Urothelium cell line (cell line): ENCODE results near the gene TLR8.
"Not testable (repeated sequence)": the region's sequence is repeated elsewhere in the genome, so short reads cannot be mapped to it uniquely, and the experiment has no call there.

ENCODE experiments used
- DNase-seq: peaks from one replicate; pipeline ENCODE4 v3.0.0; 2011; ENCODE audit warnings: low spot score, mixed read lengths
- FAIRE-seq: peaks from 2 replicates; lab custom pipeline; 2011; peaks lifted over from hg19 to GRCh38; lab: Jason Lieb, UNC

Gene TLR8

DNA sequence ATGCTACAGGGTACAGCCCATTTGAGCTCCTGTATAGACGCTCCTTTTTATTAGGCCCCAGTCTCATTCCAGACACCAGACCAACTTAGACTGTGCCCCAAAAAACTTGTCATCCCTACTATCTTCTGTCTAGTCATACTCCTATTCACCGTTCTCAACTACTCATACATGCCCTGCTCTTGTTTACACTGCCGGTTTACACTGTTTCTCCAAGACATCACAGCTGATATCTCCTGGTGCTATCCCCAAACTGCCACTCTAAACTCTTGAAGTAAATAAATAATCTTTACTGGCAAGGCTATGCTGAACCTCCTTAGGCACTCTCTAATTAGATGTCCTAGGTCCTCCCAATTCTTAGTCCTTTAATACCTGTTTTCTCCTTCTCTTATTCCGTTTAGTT lies 38.0 kb downstream of the TLR8 start:
- not testable (repeated sequence) for DNase-seq, FAIRE-seq

DNA sequence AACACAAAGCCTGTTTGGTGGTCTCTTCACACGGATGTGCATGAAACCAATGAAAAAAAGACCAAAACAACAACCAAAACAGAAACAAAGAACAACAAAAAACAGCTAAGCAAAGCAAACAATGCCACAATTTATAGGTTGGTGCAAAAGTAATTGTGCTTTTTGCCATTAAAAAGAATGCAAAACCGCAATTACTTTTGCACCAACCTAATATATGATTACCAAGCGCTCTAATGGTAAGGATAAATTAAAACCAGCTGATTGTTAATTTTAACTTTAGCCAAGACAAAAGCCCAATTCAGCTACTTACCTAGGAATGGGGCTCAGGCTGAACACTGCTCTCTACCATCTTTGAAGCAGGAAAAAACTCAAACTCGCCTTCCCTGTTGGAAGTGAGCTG lies 39.1 kb downstream of the TLR8 start:
- DNase-seq (no peak), FAIRE-seq (no peak)

DNA sequence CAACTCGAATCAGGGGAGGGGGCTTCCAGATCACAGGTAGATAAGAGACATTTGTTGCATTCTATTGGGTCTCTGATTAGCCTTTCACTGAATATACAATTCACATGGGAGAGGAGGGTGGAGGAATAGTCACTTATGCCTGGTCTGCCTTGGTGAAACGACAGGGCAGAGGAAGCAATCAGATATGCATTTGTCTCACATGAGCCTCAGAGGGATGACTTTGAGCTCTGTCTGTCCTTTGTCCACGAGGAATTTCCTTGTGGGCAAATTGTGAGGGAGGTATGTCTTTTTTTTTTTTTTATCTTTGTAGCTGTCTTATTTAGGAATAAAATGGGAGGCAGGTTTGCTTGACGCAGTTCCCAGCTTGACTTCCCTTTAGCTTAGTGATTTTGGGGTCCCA lies 40.0 kb downstream of the TLR8 start:
- DNase-seq: no peak

DNA sequence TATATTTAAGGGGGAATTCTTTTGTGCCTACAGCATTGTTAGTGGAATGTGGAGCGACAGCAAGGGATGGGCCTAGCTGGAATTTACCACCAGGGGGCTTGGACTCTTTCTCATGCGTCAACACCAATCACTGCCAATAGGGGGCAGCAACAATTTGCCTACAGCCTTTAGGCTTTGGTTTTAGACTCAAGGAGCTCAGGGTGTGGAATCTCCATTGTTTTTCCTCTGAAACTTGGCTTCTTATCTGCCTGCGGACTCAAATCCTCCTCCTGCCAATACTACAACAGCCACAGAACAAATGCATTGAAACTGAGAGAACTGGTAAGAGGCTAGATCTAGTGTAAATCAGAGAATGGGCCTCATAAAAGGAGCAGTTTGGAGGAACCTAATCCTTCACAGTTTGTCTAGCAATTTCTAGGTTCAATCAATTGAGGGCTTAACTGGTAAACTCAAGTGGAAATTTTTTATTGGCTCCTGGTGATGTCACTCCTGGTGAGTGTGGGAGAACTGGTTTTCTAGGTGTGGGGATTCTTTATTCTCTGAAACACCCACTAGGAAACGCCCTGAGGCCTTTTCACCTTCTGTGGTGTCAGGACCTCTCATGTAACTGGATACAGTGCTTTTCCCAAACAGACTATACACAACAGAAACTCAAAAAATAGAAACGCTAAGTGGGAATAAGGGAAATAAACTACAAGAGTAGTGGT lies 40.6 kb downstream of the TLR8 start:
- DNase-seq (peak; percentile 46), FAIRE-seq (no peak)

More for the DNA sequence above, 40.0 kb downstream of the TLR8 start:
- no peak for FAIRE-seq

DNA sequence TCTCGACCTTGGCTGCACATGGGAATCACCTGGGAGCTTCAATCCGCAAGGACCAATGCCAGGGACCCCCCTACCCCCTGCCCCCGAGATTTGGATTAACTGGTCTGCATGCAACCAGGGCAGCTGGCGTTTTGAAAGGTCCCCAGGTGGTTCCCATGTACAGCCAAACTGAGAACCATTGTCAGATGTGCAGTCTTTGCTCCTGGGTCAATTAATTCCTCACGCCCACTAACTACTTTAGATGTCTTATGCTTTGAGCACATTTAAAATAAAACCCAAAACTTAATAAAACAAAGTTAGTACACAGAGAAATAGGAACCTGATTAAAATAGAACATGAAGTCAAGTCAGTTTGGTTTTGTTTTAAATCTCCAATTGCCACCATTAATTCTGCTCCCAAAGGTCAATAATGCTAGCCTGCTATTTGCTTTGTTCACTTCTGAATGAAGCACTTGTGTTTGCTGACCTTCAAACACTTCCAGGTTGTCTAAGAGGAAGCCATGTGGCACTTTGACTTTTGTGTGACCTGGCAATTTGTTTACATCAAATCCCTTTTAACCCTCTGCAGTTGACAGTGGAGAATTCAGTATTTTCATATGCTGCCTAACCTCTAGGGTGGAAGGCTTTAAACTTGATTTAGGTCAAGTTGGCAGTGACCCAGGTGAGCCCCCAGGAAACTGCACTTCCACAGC lies 41.3 kb downstream of the TLR8 start:
- no peak for FAIRE-seq
- DNase-seq: no peak

DNA sequence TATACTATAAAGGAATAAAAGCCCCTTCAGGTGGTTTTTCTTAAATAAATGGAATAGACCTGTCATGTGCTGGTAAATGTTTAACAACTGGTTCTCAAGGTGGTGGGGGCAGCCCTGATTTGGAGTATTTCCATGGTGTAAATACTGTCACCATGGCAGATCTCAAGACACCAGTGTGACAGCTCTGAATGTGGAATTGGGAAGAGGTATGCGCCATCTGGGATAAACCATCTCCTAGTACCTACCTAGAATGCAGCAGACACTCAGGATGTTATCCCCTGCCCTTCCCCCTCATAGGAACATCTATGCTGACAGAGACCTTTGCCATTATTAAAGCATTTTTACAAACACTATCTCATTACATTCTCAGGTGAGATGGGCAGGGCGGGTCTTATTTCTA lies 42.1 kb downstream of the TLR8 start:
- no peak for FAIRE-seq
- no peak for DNase-seq

DNA sequence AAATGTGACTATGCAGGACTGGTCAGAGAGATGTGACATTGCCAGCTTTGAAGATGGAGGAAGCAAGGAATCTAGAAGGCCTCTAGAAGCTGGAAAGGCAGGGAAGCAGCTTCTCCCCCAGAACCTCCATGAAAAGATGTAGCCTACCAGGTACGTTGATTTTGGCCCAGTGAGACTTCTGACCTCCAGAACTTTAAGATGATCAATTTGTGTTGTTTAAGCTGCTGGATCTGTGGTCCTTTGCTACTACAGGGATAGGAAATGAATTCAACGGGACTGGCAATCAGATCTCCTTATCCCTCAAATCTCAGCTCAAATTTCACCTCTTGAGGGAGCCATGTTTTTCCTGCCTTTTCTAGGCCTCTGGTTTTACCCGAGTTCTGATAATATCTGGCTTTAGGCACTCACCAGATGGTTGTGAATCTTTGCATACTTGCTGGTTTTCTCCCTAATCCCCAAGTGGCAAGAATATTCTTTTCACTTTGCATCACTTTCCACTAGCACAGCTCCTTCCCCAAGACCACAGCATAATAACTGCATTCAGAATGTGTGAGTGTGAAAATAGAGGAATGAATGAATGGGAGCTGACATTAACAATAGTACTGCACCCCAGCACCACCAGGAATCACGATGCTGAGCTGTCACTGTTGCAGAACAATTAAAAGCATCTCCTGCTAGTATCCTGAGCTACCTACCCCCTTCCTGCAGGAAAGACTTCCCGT lies 42.9 kb downstream of the TLR8 start:
- DNase-seq: no peak
- no peak for FAIRE-seq

DNA sequence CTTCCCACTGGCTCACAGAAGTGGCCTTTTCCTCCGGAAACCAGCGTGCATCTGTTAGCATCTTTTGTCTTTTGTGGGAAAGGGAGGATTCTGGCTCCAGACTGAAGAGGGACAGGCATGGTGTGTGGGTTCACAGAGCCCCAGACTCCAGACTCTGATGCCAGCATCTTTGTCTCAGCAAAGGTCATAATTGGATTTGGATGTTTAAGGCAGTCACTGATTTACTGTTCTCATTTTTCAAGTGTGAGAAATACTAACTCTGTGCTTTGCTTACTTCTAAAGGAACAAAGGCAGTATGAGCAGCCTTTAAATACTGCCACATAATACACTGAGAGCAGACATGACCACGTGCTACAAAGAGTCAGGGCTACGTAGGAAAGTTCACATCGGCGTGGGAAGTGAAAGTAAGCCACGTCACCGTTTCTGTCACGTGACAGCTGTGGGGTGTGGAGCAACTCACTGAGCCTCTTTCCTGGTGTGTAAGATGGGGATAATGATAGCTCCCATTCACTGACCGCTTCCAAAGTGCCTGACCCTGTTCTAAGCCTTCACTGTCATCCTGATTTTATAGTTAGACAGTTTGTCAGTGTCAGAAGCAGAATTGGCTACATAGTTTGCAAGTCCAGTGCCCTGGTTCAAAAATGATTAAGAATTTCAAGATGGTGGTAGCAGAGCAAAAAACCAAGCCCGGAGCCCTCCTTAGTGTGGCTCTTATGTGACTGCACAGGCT lies 43.7 kb downstream of the TLR8 start:
- no peak for DNase-seq
- FAIRE-seq: no peak

DNA sequence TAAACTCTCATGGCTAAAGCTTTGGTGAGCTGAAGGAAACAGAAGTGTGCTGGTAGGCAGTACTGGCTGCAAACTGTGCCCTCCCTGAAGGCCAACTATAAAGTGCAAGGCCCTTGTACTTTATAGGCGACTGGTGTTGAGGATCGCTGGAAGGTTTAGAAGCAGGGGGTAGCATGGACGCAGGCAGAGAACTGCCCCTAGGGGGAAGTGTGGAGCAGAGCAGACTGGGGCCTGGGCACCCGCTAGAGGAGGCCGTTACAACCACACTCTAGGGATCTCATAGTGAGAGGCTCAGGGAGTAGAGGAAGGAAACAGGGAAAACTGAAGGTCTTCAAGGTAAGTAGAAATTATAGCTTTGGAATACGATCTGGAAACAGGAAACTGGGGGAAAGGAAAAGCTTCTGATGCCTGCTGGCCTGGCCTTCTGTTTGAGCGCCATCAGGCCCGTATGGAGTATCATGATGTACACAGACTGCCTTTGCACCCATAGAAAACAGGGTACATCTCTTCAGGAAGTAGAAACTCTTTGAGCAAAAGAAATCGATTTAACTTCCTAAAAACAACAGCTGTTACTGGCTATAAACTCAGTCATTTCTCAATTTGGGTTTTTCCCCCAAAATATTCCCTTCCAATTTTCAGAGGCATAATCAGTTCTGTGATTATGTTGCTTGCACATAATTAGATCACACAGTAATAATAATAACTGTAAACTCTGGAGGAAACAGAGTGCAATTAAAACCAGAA lies 44.6 kb downstream of the TLR8 start:
- DNase-seq (no peak), FAIRE-seq (no peak)

DNA sequence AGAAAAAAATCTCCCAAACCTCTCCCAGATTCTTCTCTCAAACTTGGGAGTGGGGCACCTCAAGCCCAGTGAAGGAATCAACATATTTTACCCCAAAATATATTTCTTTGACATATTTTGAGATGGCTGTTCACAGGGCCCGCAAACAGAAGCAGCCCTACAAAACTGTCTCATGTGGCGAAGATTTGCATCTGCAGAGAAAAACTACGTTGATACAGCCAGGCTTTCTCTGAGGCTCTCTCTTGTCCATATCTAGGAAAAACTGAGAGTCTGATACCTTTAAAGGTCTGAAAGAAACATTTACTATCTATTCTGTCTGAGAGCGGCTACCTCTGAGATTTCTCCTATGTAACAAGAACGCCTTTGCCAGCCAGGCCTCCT lies 45.2 kb downstream of the TLR8 start:
- FAIRE-seq (no peak), DNase-seq (no peak)

DNA sequence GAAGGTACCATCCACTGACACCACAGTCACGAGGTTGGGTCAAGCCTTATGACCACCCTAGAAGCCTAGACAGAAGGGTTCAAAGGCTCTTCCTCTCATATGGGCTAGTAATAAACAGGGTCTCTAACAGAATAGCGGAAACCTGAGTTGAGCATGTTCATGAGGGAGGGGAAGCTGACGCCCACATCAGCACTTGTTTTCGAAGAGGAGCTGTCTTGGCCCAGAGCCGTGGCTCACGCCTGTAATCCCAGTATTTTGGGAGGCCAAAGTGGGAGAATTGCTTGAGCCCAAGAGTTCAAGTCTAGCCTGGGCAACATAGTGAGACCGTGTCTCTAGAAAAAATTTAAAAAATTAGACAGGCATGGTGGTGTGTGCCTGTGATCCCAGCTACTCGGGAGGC lies 47.0 kb downstream of the TLR8 start:
- DNase-seq: no peak
- no peak for FAIRE-seq

DNA sequence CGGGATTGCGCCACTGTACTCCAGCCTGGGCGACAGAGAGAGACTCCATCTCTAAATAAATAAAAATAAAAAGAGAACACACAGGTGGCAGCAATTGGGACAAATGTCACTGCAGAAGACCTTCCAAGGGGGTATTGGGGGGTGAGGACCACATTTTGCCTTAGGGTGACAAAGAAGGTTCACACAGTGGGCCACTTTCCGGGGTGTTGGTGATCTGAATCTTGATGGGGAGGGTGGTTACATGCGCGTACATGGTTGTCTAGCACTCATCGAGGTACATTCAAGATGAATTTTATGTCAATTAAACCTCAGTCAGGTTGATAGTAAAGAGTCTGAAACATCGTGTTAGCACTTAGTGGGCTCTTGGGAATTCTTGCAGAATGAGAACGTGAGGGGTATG lies 48.0 kb downstream of the TLR8 start:
- no peak for FAIRE-seq
- DNase-seq: no peak

DNA sequence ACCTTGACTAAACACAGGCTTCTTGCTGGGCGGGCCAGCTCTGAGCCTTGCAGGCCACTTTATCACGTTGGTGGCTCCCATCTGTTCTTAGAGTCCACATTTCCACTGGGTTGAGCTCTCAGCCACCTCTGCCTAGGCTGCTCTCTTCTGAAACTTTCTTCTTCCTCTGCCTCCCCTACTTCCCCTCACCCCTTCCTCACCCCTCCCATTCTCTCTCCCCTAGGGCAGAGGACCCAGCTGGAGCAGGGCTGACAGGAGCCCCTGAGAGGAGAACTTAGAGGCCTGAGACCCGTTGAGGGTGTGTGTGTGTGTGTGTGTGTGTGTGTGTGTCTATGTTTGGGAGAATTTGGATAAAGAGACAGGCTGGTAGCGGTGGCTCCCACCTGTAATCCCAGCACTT lies 48.6 kb downstream of the TLR8 start:
- DNase-seq (no peak), FAIRE-seq (no peak)

DNA sequence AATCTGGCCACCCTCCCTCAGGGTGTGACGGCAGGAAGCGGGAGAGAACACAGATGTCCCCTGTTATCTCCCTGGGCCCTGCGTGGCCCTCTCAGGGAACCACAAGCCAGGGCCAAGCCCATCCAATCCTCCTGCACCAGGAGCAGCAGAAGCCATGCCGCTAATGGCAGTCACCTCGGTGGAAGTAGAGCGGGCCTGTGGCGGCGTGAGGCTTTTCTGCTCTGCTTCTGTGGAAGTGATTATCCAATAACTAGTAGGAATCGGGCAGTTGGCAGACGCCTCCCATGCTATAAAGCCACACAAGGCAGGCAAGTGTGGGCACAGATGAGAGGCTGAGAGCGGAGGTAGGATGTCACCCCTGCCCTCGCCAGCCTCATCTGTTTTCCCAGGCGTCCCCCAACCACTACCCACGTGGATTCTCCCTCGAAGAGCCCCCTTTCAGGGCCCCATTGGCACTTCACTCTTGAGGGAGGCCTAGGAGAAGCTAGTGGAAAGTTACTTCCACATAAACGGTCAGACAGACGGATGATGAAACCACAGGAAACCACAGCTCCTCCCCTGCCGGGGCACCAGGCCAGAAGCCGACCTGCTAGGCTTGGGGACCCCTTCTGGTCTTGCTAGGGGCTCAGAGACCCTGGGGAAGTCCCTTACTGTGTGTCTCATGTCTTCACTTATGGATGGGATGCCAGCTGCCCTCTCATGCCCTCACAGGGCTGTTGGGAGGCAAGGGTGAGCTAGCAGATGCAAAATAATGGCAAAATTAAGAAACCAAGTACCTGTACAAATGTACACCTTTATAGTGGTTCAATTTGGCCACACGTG lies 49.7 kb downstream of the TLR8 start:
- DNase-seq (peak; percentile 35), FAIRE-seq (no peak)

DNA sequence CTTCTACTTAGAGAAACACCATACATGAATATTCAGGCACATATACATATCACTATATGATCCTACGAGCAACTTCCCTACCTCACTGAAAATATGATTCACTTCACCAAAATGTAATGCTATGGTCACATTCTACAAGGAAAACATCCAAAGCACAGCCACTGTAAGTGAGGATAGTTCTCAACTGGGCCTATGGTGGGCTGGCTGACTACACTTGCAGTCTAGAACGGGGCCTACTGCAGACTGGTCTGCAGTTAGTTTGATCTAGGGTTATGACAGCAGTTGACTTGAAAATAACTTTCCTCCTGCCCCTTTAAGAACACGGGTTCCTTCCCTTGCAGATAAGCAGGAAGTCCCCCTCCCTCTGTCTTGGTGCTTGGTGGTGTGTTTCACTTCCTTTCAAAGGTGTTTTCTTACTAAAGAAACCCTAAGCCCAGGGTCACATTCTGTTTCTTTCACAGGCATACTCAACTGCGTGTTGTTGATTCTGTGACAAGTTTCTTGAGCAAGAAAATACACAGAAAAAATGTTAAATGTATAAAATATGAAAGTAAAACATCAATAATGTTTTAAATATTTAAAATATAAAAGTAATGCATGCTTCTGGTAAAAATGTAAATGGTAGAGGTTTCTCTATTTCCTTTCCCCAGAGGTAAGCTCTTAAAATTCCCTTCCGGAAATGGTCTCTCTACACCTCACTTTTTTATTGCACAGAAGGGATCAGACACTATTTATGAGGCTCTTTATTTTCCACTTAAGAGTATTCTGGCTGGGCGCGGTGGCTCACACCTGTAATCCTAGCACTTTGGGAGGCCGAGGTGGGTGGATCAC lies 50.5 kb downstream of the TLR8 start:
- peak; percentile 29 for DNase-seq
- FAIRE-seq: no peak

DNA sequence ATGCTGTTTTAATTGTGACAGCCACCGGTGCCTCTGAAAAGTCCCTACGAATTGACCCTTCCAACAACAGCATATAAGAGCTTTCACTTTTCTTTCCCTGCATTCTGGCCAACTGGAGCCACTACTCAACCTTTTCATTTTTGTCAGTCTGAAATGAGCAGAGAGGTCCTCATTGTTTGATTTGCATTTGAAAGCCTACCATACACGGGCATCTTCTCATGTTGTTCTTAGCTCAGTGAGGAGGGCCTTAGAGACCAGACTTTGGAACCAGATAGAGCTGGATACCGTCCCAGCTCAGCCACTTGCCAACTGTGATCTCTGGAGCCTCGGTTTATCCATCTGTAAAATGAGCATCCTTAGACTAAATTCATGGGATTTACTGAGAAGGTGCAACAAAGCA lies 51.6 kb downstream of the TLR8 start:
- FAIRE-seq (no peak), DNase-seq (no peak)

DNA sequence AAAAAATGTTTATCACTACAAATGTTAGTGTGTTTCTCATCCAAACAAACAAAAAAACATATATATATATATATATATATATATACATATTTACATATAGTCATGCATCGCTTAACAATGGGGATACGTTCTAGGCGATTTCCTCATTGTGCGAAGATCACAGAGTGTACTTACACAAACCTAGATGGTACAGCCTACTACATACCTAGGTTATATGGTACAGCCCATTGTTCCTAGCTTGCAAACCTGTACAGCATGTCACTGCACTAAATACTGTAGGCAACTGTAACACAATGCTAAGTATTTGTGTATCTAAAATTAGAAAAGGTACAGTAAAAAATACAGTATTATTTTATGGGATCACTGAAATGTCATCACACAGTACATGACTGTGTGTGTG lies 52.0 kb downstream of the TLR8 start:
- FAIRE-seq (no peak), DNase-seq (no peak)

DNA sequence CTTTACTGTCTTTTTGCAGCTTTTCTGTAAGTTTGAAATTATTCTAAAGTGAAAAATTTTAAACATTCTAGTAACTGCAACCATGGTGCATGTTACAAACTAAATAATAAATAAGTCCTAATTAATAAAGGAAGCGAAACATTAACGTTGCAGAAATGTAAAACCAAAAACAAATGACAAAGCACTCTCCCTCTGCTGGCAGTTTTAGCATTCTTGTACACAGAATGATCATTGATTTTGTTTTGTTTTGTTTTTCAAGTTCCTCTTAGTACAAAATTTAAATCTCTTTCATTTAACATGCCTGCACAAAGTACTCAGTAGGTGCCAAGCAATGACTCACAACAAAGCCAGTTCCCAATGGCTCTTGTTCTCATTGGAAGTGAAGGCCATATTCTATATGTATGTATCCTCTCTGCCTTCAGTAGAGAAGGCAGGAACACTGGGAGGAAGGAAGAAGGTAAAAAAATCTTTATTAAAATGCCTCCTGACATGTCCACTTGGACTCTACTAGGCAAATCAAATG lies 54.8 kb downstream of the TLR8 start:
- DNase-seq: no peak
- FAIRE-seq: no peak

DNA sequence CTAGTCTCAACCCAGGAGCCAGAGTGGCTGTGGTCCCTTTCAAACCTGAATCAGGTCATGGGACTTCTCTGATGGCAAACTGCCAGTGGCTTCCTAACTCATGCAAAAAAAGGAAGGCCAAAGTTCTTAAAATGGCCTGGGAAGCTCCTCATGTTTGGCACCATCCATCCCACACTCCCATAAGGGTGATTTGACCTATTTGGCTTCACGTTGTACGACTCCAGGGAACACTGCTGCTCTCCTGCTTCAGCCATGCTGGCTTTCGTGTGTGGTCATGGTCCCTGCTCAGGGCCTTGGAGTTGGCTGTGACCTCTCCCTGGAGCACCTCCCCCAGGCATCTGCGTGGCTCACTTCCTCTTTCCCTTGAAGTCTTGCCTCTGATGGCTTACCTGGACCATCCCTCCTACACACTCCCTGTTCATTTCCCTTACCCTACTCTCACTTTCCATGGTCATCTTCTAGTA lies 55.7 kb downstream of the TLR8 start:
- no peak for FAIRE-seq
- no peak for DNase-seq
